Measurements from ENCODE around the gene TMEM247.

The TMEM247 gene

DNA sequence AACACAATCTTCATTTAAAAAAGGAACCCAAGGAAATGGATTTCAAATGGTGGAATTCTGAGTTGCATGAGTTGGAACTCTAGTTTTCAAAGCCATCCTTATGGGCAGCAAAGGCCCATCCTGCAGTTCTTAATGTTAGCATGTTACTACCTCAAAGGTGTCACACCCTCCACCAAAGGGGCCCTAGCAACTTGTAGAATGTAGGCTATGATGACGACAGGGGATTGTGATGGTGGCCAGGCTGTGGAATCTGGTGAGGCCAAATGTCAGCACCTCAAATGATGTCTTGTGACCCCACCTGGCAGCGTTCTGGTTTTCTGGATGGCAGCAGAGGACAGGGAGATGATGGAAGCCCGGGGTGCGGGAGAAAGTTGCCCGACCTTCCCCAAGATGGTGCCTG is at the start of gene TMEM247:
Gene TMEM247, plus strand, starts transcription at position 301 of the 400 bp plus-strand sequence.
- DNase-seq: no peak

DNA sequence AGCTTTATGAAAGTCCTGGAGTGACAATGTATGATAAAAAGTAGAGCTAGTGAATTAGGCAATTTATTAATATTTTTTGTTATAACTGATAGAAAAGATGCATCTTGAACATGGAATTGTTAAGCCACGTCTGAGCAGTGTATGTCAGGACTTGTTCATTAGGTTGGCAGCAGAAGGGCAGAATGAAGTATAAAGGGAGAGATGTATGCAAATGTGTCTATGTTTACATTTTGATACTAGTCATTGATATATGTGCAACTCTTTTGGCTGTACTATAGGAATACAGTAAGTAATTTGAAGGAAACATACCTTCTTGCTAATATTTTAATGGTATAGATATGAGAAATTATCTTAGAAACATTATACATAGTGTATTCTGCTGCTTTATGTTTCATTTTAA is 49.0 kb upstream of the TMEM247 start:
- DNase-seq: no peak

DNA sequence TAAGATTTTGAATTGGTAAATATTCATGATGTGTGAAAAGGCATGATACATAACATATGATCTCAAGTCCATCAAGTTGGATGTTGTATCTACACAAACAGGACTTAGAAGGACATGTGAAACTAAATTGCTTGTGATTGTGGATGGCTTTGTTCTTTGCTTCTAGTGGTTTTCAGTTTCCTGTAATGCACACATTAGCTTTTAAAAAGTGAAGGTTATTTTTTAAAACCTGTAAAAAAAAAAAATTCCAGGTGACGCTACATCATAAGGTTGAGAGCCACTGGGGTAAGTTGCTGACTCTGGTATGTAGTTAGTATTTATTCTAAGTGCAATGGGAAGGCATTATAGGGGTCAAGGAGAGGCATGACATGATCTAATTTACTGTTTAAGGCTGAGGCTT is 48.4 kb upstream of the TMEM247 start:
- DNase-seq: no peak

DNA sequence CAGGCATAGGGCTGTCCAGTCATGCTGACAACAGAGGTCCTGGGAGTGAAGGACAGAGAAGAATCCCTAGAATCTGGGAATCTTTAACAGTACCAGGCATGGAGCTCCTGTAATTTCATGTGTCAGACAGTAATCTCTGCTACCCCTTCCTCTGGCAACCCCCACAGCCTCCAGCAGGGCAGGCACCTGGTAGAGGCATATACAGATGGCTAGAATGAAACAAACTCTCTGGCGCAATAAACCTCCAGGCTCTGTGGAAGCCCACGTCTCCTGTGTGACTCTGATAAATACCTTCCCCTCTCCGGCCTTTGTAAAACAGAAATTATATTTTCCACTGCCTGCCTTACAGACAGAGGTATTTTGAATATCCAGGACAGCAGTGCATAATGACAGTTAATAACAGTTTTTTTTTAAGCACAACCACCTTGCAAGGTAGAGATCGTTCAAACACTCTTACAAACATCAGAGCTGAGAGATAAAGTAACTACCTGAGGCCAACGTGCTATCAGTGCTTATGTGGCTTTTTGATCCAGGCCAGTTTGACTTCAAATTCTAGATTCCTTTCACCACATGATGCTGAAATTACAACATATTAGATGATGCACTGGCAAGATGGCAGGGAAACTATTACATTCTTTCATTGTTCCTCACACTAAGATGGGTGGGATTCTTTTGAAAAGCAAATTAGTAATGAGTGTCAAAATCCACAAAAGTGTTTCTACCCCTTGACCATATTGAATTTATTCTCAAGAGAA is 47.7 kb upstream of the TMEM247 start:
- no peak for DNase-seq

DNA sequence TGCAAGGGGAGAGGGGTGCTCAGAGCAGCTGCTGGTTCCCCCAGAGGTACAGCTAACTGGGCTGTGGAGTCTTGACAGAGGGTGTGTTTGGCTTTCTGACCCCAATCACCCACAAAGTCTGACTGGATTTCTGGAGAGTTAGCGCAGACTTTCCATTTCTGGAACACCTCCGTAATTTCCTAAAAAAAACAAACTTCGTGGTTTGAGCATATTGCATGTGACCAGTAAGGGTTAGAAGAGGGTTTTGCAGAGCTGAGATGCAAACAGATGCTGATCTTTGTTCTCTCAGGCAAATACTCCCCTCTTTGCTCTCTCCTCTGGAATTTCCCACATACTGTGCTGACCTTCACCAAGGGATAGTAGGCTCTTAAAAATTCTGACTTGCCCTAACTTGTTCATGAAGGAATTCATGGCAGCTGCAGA is 44.5 kb upstream of the TMEM247 start:
- DNase-seq: no peak

DNA sequence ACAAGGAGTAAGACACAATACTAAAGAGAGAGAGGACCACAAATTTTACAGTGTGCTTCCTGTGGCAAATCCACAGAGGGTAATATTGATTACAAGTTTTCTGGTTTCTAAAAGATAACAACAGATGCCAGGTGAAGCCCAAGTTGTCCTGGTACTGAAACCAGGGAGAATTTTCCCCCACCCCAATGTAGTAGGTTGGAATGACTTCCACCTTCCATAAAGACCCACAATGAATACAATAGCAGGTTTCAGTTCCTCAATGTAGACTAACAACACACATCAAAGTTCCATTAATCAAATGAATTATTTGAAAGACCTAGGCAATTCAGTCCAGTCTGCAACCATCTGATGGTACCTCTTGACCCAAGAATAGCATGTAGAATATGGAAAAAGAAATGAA is 44.0 kb upstream of the TMEM247 start:
- DNase-seq: no peak

DNA sequence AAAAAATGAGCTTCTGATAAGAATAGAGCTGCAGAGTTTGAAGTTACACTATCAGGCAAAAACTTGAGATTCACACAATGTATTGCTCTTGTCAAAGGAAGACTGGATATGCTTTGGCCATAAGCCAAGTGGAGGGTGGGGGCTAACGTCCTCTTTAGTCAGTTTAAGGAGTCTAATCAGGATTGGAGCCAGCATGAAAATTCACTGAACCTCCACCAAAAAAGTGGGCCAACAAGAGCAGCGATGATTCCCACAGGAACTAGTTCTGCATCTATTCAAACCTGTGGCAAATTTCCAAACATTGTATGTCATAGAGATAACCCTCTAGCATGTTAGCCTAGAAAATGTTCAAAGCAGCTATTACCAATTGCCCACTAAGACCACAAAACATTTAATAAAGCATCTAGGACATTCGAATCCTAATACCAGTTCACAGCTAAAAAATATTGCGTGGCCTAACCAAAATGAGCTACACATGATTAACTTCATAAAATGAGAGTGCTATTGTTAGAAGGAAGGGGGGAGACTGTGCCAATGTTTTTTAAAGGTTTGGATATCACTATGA is 43.5 kb upstream of the TMEM247 start:
- DNase-seq: no peak

DNA sequence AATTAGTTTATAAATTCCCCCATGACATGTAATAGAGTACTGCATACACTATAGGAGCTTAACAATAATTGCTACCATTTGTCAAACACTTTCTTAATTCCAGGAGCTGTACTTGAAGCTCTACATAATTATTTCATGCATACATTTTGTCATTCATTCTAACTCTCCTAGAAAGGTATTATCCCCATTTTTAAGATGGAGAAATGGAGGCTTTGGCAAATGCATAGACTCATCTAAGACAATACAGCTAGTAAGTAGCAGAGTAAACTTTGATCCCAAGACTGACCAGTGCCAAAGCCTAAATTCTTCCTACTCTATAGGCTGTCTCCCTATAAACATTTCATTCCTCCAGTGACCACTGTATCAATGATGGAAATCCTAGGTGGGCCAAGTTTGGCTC is 42.6 kb upstream of the TMEM247 start:
- no peak for DNase-seq

DNA sequence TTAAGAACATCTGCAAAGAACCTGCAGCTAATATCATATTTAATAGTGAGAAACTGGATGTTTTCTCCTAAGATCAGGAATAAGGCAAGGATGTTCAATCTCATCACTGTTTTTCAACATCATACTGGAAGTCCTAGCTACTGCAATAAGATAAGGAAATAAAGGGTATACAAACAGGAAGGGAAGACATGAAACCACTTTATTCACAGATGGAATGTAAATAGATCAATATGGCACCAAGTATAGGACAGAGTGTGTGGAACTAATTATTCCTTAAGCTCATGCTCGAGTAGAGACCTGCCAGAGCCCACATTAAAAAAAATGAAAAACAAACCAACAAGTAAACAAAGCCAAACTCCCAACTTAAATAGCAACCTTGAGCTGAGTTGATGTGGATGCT is 41.3 kb upstream of the TMEM247 start:
- DNase-seq: no peak

DNA sequence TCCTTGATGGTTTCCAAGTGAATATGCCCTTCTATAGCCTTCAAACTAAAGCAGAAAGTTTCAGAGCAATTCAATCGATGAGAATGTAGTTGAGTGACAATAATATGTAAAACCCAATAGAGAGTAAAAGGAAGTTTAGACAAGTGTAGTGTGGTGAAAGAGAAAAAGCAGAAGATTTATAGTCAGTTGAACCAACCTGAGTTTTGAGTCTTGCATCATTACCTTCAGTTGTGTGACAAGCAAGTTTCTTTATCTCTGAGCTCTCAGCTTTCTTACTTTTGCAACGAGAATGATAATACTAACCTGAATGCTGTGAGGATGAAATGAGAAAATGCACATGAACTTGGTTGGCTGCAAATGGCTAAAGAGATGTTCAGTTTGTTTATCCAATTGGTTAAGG is 40.6 kb upstream of the TMEM247 start:
- no peak for DNase-seq

DNA sequence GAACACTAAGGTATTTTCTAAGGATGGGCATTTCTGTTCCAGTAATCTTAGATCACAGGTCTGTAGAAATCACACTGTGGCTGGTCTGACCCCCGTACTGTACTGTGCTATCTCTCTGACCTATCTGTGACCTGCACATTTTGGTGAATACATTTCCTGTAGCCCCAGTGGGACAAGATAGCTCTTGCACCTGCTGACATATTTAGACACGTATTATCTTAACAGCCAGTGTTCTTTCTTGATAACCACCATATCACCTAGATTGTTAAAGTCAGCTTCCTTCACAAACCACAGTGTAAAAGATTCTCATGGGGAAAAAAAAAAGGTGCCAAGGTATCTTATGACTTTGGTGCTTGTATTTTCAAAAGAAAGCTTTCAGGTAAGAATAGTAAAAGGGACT is 39.8 kb upstream of the TMEM247 start:
- DNase-seq: no peak

DNA sequence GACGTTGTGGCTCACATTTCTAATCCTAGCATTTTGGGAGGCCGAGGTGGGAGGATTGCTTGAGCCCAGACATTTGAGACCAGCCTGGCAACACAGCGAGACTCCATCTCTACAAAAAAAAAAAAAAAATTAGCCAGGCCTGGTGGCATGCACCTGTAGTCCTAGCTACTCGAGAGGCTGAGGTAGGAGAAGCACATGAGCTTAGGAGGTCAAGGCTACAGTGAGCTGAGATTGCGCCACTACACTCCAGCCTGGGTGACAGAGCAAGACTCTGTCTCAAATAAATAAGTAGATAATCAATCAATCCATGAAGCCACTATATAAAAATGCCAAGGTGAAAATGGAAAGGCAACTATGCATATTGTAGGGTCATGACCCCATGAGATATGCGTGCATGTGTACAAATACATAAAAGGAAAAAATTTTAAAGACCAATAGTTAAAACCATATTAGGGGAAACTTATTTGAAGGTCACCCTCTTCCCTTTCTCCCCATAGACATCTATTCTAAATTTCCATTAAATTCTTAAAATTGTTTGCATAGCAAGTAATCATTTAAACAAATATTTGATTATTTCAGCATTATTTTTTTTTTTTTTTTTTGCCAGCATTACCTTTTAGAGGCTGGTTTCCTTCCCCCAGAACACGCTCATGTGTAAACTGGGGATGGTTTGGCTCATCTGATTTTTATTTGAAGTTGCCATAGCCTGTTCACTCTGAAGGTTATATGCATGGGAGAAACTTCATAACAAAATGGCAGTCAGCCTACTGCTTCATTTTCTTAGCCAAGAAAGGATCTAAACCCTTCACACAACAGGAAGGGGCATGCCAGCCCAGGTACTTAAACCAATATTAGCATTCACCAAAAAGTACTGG is 37.3 kb upstream of the TMEM247 start:
- DNase-seq: no peak

DNA sequence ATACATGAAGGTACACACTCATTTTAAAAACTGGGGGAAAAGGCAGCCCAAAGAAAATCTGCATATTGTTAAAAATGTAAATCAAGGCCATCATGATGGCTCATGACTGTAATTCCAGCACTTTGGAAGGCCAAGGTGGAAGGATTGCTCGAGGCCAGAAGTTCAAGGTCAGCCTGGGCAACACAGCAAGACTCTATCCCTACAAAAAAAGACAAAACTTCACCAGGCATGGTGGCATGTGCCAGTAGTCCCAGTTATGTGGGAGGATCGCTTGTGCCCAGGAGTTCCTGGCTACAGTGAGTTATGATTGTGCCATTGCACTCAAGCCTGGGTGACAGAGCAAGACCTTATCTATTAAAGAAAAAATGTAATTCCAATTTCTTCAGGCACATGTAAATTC is 34.6 kb upstream of the TMEM247 start:
- no peak for DNase-seq

DNA sequence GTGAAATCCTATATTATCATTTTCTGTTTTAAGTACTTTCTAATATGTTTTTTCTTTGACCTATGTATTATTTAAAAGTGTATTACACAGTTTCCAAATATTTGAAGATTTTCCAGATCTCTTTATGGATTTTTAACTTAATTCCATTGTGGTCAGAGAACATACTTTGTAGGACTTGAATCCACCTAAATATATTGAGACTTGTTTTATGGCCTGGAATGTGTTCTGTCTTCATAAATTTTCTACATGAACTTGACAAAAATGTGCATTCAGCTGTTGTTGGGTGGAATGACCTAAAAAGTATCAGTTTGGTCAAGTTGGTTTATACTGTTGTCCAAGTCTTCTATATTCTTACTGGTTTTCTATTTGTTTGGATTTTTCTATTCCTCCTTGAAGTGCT is 33.8 kb upstream of the TMEM247 start:
- no peak for DNase-seq

DNA sequence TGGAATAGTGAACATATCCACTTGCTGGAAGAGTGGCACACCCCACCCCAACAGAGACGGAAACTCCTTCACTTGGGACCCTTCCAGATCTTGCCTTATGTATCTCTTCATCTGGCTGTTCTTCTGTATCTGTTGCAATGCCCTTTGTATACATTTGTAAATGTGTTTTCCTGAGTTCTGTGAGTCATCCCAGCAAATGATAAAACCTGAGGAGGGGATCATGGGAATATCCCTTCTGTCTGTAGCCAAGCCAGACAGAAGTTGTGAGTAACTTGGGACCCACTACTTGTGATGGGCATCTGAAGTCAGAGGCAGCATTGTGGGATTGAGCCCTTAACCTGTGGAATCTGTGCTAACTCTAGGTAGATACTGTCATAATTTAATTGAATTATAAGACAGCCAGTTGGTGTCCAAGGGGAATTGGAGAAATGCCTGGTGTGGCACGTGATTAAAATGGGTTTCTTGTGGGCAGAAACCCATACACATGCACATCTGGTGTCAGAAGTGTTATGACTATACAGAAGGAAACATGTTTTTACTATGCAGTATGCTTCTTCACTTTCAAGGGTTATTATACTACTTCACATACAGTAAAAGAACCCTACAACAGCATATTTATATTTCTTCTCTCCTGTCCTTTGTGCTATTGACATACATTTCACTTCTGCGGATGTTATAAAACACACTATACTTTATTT is 32.3 kb upstream of the TMEM247 start:
- no peak for DNase-seq

DNA sequence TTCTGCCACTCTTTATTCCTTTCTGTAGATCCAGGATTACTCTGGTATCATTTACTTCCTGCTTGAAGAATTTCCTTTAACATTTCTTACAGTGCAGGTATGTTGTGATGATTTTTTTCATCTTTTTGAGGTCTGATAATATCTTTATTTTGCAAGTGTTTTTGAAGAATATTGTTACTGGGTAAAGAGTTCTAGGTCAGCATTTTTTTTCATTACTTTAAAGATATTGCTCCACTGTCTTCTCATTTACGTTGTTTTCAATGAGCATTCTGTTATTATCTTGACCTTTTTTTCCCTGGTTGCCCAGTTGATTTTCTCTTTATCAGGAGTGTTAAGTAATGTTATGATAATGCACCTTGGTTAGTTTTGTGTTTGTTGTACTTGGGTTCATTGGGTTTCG is 31.7 kb upstream of the TMEM247 start:
- DNase-seq: no peak

DNA sequence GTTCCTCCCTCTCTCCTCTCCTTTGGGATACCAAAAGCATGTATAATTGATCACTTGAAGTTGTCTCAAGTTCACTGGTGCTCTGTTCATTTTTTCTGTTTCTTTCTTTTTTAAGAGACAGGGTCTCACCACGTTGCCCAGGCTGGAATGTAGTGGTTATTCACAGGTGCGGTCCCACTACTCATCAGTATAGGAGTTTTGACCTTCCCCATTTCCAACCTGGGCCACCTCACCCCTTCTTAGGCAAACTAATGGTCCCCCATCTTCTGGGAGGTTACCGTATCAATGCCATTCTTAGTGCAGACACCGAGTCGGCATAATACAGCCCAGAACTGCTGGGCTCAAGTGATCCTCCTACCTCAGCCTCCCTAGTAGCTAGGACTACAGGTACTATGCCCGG is 31.3 kb upstream of the TMEM247 start:
- no peak for DNase-seq

DNA sequence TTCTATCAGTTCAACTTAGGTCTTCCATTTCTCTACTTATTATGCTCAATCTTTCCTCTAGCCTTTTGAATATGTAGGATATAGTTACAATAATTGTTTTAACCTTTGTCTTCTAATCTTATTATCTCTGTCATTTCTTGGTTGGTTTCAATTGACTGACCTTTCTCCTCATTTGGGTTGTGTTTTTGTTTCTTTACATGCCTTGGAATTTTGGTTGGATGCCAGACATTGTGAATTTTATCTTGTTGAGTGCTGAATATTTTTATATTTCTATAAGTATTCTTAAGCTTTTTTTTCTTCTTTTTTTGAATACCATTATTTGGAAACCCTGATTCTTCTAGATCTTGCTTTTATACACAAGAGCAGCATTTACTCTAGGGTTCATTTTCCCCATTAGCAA is 30.7 kb upstream of the TMEM247 start:
- no peak for DNase-seq

DNA sequence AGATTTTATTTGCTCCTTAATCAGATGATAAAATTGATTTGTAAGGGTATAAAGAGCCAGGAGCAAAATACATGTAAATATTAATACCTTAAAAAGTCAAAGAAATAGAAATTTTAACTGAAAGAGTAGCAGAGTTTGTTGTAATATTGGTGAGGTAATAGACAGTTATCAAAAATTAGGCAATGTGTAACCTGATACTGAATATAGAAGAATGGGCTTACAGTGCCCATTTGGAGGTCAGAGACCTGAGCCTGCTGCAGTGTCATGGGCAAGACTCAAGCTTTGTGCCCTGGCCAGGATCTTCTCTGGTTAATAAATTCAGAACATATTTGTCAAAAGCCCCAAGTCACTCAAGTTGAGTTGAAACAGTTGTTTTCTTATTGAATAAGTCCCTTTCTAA is 29.7 kb upstream of the TMEM247 start:
- no peak for DNase-seq

DNA sequence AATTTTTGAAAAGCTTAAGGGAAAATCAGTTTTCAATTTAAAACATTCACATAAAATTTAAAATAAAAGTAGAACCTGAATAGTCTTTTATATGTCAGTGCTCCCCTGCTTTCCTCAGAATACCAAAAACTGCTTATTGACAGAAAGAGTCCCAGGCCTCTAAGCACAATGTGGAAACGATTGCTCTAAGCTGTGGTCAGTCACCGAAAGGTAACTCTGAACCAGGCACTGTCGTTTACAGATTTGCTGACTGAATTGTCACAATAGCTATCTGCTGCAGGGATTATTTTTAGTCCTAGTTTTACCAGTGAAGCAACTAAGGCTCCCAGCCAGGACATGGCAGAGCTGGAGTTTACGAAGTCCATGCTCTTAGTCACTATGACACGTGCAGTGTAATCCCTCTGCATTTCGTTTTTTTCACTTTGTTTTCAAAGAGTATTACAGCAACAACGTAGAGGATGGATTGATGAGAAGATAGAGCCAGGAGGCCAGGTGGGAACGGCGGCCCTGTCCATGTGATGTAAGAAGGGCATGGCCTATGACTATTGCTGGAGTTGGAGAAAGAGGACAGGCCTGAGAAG is 28.1 kb upstream of the TMEM247 start:
- no peak for DNase-seq

DNA sequence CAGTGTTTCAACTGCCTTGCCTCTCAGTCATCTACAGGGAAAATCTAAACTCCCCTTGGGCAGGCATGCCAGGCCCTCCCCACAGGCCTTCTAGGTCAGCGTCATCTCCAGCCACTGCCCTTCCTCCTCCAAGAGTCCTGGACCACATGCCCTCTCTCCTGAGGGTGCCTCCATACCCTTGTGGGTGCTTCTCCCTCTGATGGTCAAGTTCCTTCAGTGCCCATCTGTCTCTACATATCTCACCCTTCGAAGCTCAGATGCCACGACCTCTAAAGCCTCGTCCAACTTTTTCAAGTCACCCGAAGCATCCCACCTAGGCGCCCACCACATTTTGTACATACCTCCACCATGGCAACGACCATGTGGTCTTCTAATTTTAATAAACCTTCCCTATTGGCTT is 22.6 kb upstream of the TMEM247 start:
- DNase-seq: no peak

DNA sequence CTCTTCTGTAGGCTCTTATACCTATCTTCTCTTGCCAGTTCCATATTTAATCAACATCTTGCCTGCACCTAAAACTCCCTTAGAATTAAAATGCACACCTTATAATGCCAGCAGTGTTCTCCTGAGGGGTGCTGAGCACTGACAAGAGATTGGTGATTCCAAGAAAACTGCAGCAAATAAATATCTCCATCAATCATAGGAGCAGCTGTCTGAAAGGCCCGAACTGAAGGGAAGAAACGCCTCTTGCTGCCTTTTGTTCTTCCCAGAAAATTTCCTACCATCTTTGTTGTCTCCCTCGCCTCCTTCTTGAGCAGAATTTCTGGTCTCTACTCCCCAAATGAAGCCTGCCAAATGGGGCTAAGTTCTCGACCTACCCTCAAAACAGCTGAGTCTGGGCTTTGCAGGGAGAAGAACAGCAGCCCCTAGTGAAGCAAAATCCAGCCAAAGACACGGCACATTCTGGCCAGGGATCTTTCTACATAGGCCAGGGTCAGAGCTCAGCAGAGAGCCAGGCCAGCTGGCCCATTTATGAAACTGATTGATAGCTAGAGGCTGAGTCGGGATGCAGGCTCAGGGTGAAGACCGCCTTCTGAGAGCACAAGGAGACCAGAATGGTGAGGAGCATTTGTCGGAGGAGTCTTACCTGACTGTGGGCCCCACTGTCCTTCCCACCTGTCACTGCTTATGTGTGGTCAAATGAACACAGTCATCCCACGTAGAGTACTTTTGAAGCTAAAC is 20.4 kb upstream of the TMEM247 start:
- DNase-seq: no peak

Data from NCI-H2029 treated with DMSO at 0.1 percent for 48 hours (cell line).